ENCODE results near the gene JUP.

DNA sequence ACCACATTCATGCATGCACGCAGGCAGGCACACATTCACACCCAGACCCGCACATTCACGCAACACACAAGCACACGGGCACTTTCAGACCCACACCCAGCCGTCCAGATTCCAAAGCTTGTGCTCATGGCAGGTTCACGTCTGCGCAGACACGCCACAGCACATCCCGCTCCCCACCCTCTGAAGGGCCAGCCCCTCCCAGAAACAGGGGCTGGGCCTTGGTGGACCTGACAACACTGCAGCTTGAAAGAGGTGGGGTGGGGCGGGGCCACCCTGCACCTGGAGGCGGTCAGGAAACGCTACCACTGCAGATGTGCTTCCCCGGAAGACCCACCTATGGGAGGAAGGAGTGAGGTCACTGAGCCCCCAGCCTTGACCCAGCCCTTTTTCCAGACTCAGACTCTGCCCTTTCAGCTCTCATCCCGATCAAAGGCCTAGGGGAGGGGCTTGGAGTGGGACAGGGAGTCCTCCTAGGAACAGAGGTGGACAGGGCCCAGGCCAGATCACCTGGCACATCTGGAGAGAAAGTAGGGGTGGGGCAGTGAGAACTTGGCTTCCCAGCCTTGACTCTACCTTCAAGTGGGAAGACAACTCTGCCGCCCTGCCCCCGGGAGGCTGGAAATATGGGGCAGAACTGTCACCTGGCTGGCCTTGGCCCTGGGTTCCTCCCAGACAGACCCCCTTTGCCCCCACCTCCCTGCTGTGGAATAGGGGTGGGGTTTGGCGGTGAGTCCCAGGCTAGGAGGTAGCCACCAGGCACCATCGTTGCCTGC is 14.3 kb upstream of the JUP start:
- TF ChIP-seq CTCF (IDR thresholded peaks at IDR 0.05) (no peak), POLR2A (IDR thresholded peaks at IDR 0.05) (no peak)

All from esophagus squamous epithelium (tissue), 4 donors.